H9 (cell line): Measurements from ENCODE around the gene ORMDL1. TPM values are rescaled to one million over a fixed set of nuclear protein-coding genes. Genes with fewer than 3 reads are reported as not detected.

Source experiments
- DNase-seq: peaks from one replicate; pipeline ENCODE4 v3.0.0-alpha.2; 2017
- H2AFZ ChIP-seq: one replicate; pipeline ENCODE4 v1.6.1; 2013; ENCODE audit warnings: mild to moderate bottlenecking, low read length, control low read depth, moderate library complexity
- H2AK5ac ChIP-seq: 2 replicates; pipeline ENCODE4 v1.6.1; 2013; ENCODE audit warnings: low read length, control low read depth, mixed read lengths; ENCODE audit not compliant: insufficient read length
- H2BK120ac ChIP-seq: one replicate; pipeline ENCODE4 v1.6.1; 2013; ENCODE audit warnings: low read depth, mild to moderate bottlenecking, low read length, control low read depth, inconsistent platforms; ENCODE audit not compliant: poor library complexity, severe bottlenecking
- H2BK12ac ChIP-seq: 2 replicates; pipeline ENCODE4 v1.6.1; 2013; ENCODE audit warnings: low read length, control low read depth, mixed read lengths, low read depth; ENCODE audit not compliant: insufficient read length
- H2BK15ac ChIP-seq: 2 replicates; pipeline ENCODE4 v1.6.1; 2013; ENCODE audit warnings: low read depth, low read length, control low read depth
- H2BK20ac ChIP-seq: one replicate; pipeline ENCODE4 v1.6.1; 2013; ENCODE audit warnings: low read depth, mild to moderate bottlenecking, low read length, control low read depth, inconsistent platforms; ENCODE audit not compliant: poor library complexity, severe bottlenecking
- H2BK5ac ChIP-seq: 2 replicates; pipeline ENCODE4 v1.6.1; 2013; ENCODE audit warnings: low read length, control low read depth, mixed read lengths; ENCODE audit not compliant: insufficient read length
- H3K14ac ChIP-seq: 2 replicates; pipeline ENCODE4 v1.6.1; 2013; ENCODE audit warnings: low read length, control low read depth; ENCODE audit not compliant: insufficient read depth
- H3K18ac ChIP-seq: 2 replicates; pipeline ENCODE4 v1.6.1; 2013; ENCODE audit warnings: low read depth, mild to moderate bottlenecking, mixed read lengths, low read length, control low read depth; ENCODE audit not compliant: insufficient read length
- H3K23ac ChIP-seq: 2 replicates; pipeline ENCODE4 v1.6.1; 2013; ENCODE audit warnings: low read length, control low read depth, mixed read lengths, low read depth; ENCODE audit not compliant: insufficient read length
- H3K23me2 ChIP-seq: 2 replicates; pipeline ENCODE4 v1.6.1; 2013; ENCODE audit warnings: low read depth, mild to moderate bottlenecking, mixed read lengths, low read length, control low read depth; ENCODE audit not compliant: insufficient read length, poor library complexity, severe bottlenecking
- H3K27ac ChIP-seq: 2 replicates; pipeline ENCODE4 v1.5.1; 2013; ENCODE audit warnings: low read length, control low read depth, mixed read lengths, low read depth; ENCODE audit not compliant: insufficient read length
- H3K27me3 ChIP-seq: 2 replicates; pipeline ENCODE4 v1.6.1; 2013; ENCODE audit warnings: low read length, control low read depth, inconsistent platforms; ENCODE audit not compliant: insufficient read depth
- H3K4ac ChIP-seq: 2 replicates; pipeline ENCODE4 v1.6.1; 2013; ENCODE audit warnings: low read depth, mild to moderate bottlenecking, control low read depth, inconsistent platforms, low read length, moderate library complexity
- H3K4me1 ChIP-seq: 2 replicates; pipeline ENCODE4 v1.6.1; 2013; ENCODE audit warnings: low read length, control low read depth, inconsistent platforms; ENCODE audit not compliant: insufficient read depth
- H3K4me2 ChIP-seq: 2 replicates; pipeline ENCODE4 v1.6.1; 2013; ENCODE audit warnings: low read length, control low read depth, mixed read lengths; ENCODE audit not compliant: insufficient read length, insufficient read depth
- H3K56ac ChIP-seq: 2 replicates; pipeline ENCODE4 v1.6.1; 2013; ENCODE audit warnings: low read depth, mild to moderate bottlenecking, mixed read lengths, low read length, control low read depth; ENCODE audit not compliant: insufficient read length
- H3K79me1 ChIP-seq: 2 replicates; pipeline ENCODE4 v1.6.1; 2013; ENCODE audit warnings: low read depth, mild to moderate bottlenecking, moderate library complexity, low read length, control low read depth, inconsistent platforms; ENCODE audit not compliant: insufficient read depth, poor library complexity, severe bottlenecking
- H3K79me2 ChIP-seq: 2 replicates; pipeline ENCODE4 v1.6.1; 2013; ENCODE audit warnings: low read length, control low read depth, inconsistent platforms; ENCODE audit not compliant: insufficient read depth
- H3K9ac ChIP-seq: 2 replicates; pipeline ENCODE4 v1.6.1; 2013; ENCODE audit warnings: low read length, control low read depth, mixed read lengths; ENCODE audit not compliant: insufficient read length; ENCODE audit errors: extremely low read depth
- H3K9me3 ChIP-seq: one replicate; pipeline ENCODE4 v1.6.1; 2013; ENCODE audit warnings: low read depth, low read length, inconsistent platforms; ENCODE audit not compliant: control insufficient read depth
- H3T11ph ChIP-seq: one replicate; pipeline ENCODE4 v1.6.1; 2013; ENCODE audit warnings: mild to moderate bottlenecking, low read length, control low read depth, inconsistent platforms
- H4K20me1 ChIP-seq: one replicate; pipeline ENCODE4 v1.6.1; 2013; ENCODE audit not compliant: control insufficient read depth, insufficient read length, insufficient read depth
- H4K5ac ChIP-seq: 2 replicates; pipeline ENCODE4 v1.6.1; 2013; ENCODE audit warnings: low read depth, mild to moderate bottlenecking, mixed read lengths, low read length, control low read depth; ENCODE audit not compliant: insufficient read length
- H4K8ac ChIP-seq: replicated peaks from 2 replicates; pipeline ENCODE4 v1.6.1; 2013; ENCODE audit warnings: low read length, control low read depth, mixed read lengths, low read depth; ENCODE audit not compliant: insufficient read length
- H4K91ac ChIP-seq: 2 replicates; pipeline ENCODE4 v1.6.1; 2013; ENCODE audit warnings: low read depth, mild to moderate bottlenecking, moderate library complexity, mixed read lengths, low read length, control low read depth; ENCODE audit not compliant: insufficient read length
- H3K27ac Mint-ChIP-seq, 3 experiments: 2 replicates in 2 of 3; 3 replicates in 1 of 3; pipeline ENCODE4 v1.8.0; 2020 to 2021; ENCODE audit warnings: mixed read lengths in 3 of 3, mild to moderate bottlenecking in 1 of 3, moderate library complexity in 1 of 3
- H3K27me3 Mint-ChIP-seq: 2 replicates; pipeline ENCODE4 v1.8.0; 2021; ENCODE audit warnings: low read depth, mild to moderate bottlenecking, moderate library complexity, mixed read lengths
- H3K36me3 Mint-ChIP-seq, 3 experiments: 2 replicates in 2 of 3; 3 replicates in 1 of 3; pipeline ENCODE4 v1.8.0; 2020 to 2021; ENCODE audit warnings: low read depth in 3 of 3, mixed read lengths in 3 of 3; ENCODE audit not compliant: insufficient read depth in 1 of 3
- H3K4me1 Mint-ChIP-seq, 2 experiments: 2 replicates each; pipeline ENCODE4 v1.8.0; 2020; ENCODE audit warnings: mixed read lengths in 2 of 2
- H3K4me3 Mint-ChIP-seq, 2 experiments: 2 replicates in 1 of 2; 3 replicates in 1 of 2; pipeline ENCODE4 v1.8.0; 2020 to 2021; ENCODE audit warnings: mild to moderate bottlenecking in 2 of 2, mixed read lengths in 2 of 2, moderate library complexity in 1 of 2
- H3K9me3 Mint-ChIP-seq, 2 experiments: 2 replicates in 1 of 2; 3 replicates in 1 of 2; pipeline ENCODE4 v1.8.0; 2020; ENCODE audit warnings: mild to moderate bottlenecking in 2 of 2, mixed read lengths in 2 of 2, moderate library complexity in 1 of 2
- total RNA-seq: library from RNA; stranded (reverse); gene quantifications from 2 replicates; pipeline ENCODE4 v1.2.1, GENCODE V29; 2021
- TF ChIP-seq, protein P1 (sequence below): fragments of 200-600 bp; sonication (generic); conservative IDR thresholded peaks from 3 replicates; pipeline ENCODE4 v1.8.0; 2021; ENCODE audit warnings: antibody characterized with exemption, mild to moderate bottlenecking

The ORMDL1 gene
- total RNA-seq, 1 experiment from 2014 or later = 59.7 TPM

DNA sequence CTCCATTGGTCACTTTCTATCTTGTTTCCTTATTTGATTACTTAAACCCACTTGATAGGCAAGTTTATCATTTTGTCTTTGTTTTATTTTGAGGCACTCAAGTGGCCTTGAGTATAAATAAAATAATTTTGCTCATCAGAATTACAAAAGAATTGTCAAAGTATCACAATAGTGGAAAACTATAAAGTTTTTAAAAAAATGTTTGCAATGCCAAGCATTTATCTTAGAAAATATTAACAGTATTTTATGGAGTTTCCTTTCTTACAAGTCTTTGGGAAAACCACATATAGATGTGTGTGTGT lies 14.8 kb upstream of the ORMDL1 start:
- H3K23ac ChIP-seq = no peak overlapping the region
- no peak overlapping the region for H2BK120ac ChIP-seq
- no peak overlapping the region for H2AK5ac ChIP-seq
- Mint-ChIP-seq H3K27ac (no peak overlapping the region), H3K4me3 (no peak overlapping the region), H3K27me3 (no peaks in the 10 kb centered on the region), H3K4me1 (no peaks in the 10 kb centered on the region), H3K36me3 (peaks cover 13 to 45% (median 38%) of the 10 kb centered on the region in 3 experiments; a peak in 6 of 7 replicates), H3K9me3 (no peaks in the 10 kb centered on the region)
- no peak overlapping the region for H3K18ac ChIP-seq
- no peaks in the 10 kb centered on the region for H3K9me3 ChIP-seq
- no peaks in the 10 kb centered on the region for H3K4me1 ChIP-seq
- DNase-seq = no peak
- no peaks in the 10 kb centered on the region for H3K79me2 ChIP-seq
- H2BK20ac ChIP-seq = no peak overlapping the region
- H3K27me3 ChIP-seq = no peaks in the 10 kb centered on the region
- no peak overlapping the region for H3K27ac ChIP-seq
- no peak overlapping the region for H4K5ac ChIP-seq
- H2AFZ ChIP-seq = no peak overlapping the region
- H3K23me2 ChIP-seq = no peaks in the 10 kb centered on the region
- H2BK12ac ChIP-seq = no peak overlapping the region
- no peak overlapping the region for H4K91ac ChIP-seq
- H2BK15ac ChIP-seq = no peak overlapping the region
- H3K79me1 ChIP-seq = no peaks in the 10 kb centered on the region
- no peak overlapping the region for H3K4ac ChIP-seq
- no peak overlapping the region for H3K4me2 ChIP-seq
- no peak overlapping the region for H2BK5ac ChIP-seq
- no peak overlapping the region for H3T11ph ChIP-seq
- no peak overlapping the region for H3K14ac ChIP-seq
- no peak overlapping the region for H4K8ac ChIP-seq
- H4K20me1 ChIP-seq = no peaks in the 10 kb centered on the region
- H3K9ac ChIP-seq = no peak overlapping the region
- H3K56ac ChIP-seq = no peak overlapping the region
- TF ChIP-seq, protein P1, sequence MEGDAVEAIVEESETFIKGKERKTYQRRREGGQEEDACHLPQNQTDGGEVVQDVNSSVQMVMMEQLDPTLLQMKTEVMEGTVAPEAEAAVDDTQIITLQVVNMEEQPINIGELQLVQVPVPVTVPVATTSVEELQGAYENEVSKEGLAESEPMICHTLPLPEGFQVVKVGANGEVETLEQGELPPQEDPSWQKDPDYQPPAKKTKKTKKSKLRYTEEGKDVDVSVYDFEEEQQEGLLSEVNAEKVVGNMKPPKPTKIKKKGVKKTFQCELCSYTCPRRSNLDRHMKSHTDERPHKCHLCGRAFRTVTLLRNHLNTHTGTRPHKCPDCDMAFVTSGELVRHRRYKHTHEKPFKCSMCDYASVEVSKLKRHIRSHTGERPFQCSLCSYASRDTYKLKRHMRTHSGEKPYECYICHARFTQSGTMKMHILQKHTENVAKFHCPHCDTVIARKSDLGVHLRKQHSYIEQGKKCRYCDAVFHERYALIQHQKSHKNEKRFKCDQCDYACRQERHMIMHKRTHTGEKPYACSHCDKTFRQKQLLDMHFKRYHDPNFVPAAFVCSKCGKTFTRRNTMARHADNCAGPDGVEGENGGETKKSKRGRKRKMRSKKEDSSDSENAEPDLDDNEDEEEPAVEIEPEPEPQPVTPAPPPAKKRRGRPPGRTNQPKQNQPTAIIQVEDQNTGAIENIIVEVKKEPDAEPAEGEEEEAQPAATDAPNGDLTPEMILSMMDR = 0 out of 3 replicates have a peak, but pooled peaks have one; percentile 7
